Adipose tissue (tissue), 3 donors: ENCODE measurements around the gene OR1S2. TPM values are rescaled to one million over a fixed set of nuclear protein-coding genes. Genes with fewer than 3 reads are reported as not detected.
"Not testable (repeated sequence)": the region's sequence is repeated elsewhere in the genome, so short reads cannot be mapped to it uniquely, and the experiment has no call there.

ENCODE experiments used
- H3K27ac ChIP-seq: one replicate; pipeline ENCODE4 v1.5.1; 2013; ENCODE audit warnings: low read depth, low read length
- WGBS, 3 donors: extraction: QIAGEN DNeasy Blood & Tissue Kit; methylation state at CpG; one replicate each; pipeline ENCODE4 v1.1.7; 2013; 5-methylcytosine and 5-hydroxymethylcytosine counted together
- polyA plus RNA-seq, 3 donors: library from polyadenylated mRNA; stranded (reverse); fragments of 200-250 nt; gene quantifications; one replicate each; pipeline ENCODE4 v1.2.3, GENCODE V29; 2013
- donor health status: healthy with polysubstance abuse.
- donor health status: Bipolar disorder and iron deficiency.
- donor health status: healthy.

OR1S2 gene
- polyA plus RNA-seq, result not detected

- H3K27ac ChIP-seq, result no peak within 1 kb of the TSS
Measured at GRCh38 chr11:58204042-58204441, at the start of gene OR1S2. OR1S2 (minus strand) TSS chr11:58204142; CDS start chr11:58204142, 0 bp downstream.

GRCh38 chr11:58243954-58244353, 40.0 kb upstream of the OR1S2 start:
- WGBS, 3 donors, result 95 to 100% (median 97%) methylated on average over 2 of the region's 2 CpGs
- H3K27ac ChIP-seq, result no peak overlapping the region

- no peak overlapping the region for H3K27ac ChIP-seq
- 90 to 92% (median 91%) methylated on average over 32 of the region's 32 CpGs for WGBS, 3 donors
Measured at GRCh38 chr11:58227956-58228615, 24.1 kb upstream of the OR1S2 start.

GRCh38 chr11:58222721-58223120, 18.8 kb upstream of the OR1S2 start:
- H3K27ac ChIP-seq, result no peak overlapping the region
- 73 to 80% (median 74%) methylated on average over 7 of the region's 7 CpGs for WGBS, 3 donors

- H3K27ac ChIP-seq, result no peak overlapping the region
Measured at GRCh38 chr11:58216476-58216875, 12.5 kb upstream of the OR1S2 start.

GRCh38 chr11:58212420-58212819, 8.5 kb upstream of the OR1S2 start, which contains the start of gene OR1S1:
OR1S1 (plus strand) TSS chr11:58212720.
- WGBS, 3 donors, result 83 to 86% (median 85%) methylated on average over 1 to 2 of the region's 2 CpGs

GRCh38 chr11:58199271-58199670, 4.7 kb downstream of the OR1S2 start:
- WGBS, 3 donors, result 28 to 70% (median 65%) methylated on average over 1 of the region's 1 CpG
- no peak overlapping the region for H3K27ac ChIP-seq

More at GRCh38 chr11:58212420-58212819, 8.5 kb upstream of the OR1S2 start, which contains the start of gene OR1S1:
- not testable (repeated sequence) for H3K27ac ChIP-seq

- 85 to 93% (median 89%) methylated on average over 2 of the region's 2 CpGs for WGBS, 3 donors
- no peak overlapping the region for H3K27ac ChIP-seq
Measured at GRCh38 chr11:58195939-58196338, 8.0 kb downstream of the OR1S2 start.

- no peak overlapping the region for H3K27ac ChIP-seq
Measured at GRCh38 chr11:58193391-58193790, 10.6 kb downstream of the OR1S2 start.

- H3K27ac ChIP-seq, result no peak overlapping the region
- WGBS, 3 donors, result 71 to 83% (median 77%) methylated on average over 3 of the region's 3 CpGs
Measured at GRCh38 chr11:58192229-58192628, 11.7 kb downstream of the OR1S2 start.

- H3K27ac ChIP-seq, result no peak within 1 kb of the TSS
- WGBS, 3 donors, result 84 to 91% (median 90%) methylated on average over 2 of the region's 2 CpGs
Measured at GRCh38 chr11:58188770-58189169, 15.2 kb downstream of the OR1S2 start, which contains the start of gene OR9Q2. OR9Q2 (plus strand) TSS chr11:58189070; CDS start chr11:58190491, 1,421 bp downstream.

- H3K27ac ChIP-seq, result no peak overlapping the region
- WGBS, 3 donors, result 70 to 90% (median 81%) methylated on average over 4 of the region's 4 CpGs
Measured at GRCh38 chr11:58186938-58187337, 17.0 kb downstream of the OR1S2 start.

GRCh38 chr11:58179648-58180047, 24.3 kb downstream of the OR1S2 start:
- WGBS, 3 donors, result 66 to 76% (median 75%) methylated on average over 7 of the region's 7 CpGs
- no peak overlapping the region for H3K27ac ChIP-seq

GRCh38 chr11:58178444-58178843, 25.5 kb downstream of the OR1S2 start:
- 77 to 86% (median 84%) methylated on average over 6 of the region's 6 CpGs for WGBS, 3 donors
- no peak overlapping the region for H3K27ac ChIP-seq

GRCh38 chr11:58177409-58178054, 26.4 kb downstream of the OR1S2 start:
- WGBS, 3 donors, result 74 to 85% (median 81%) methylated on average over 5 of the region's 5 CpGs
- H3K27ac ChIP-seq, result no peak overlapping the region

- no peak overlapping the region for H3K27ac ChIP-seq
- WGBS, 3 donors, result 42 to 68% (median 64%) methylated on average over 7 of the region's 7 CpGs
Measured at GRCh38 chr11:58165504-58166106, 38.3 kb downstream of the OR1S2 start.

GRCh38 chr11:58164990-58165389, 39.0 kb downstream of the OR1S2 start:
- no peak overlapping the region for H3K27ac ChIP-seq
- 48 to 73% (median 64%) methylated on average over 1 of the region's 1 CpG for WGBS, 3 donors

- H3K27ac ChIP-seq, result no peak overlapping the region
- 57 to 84% (median 83%) methylated on average over 4 of the region's 4 CpGs for WGBS, 3 donors
Measured at GRCh38 chr11:58164389-58164788, 39.6 kb downstream of the OR1S2 start.
